ENCODE measurements around the gene PGAM5. TPM values are rescaled to one million over a fixed set of nuclear protein-coding genes. Genes with fewer than 3 reads are reported as not detected.

The PGAM5 gene
- total RNA-seq, 4 donors from 2014 or later = 23.8 to 29.6 (median 26.1) TPM

- 85 to 91% methylated on average over 8 of the region's 8 CpGs for WGBS, 2 donors (ENCODE audit: low coverage in 1 of 2)
- no peak overlapping the region for H3K4me3 ChIP-seq
Measured at GRCh38 chr12:132759359-132759758, 48.7 kb downstream of the PGAM5 start.

DNA sequence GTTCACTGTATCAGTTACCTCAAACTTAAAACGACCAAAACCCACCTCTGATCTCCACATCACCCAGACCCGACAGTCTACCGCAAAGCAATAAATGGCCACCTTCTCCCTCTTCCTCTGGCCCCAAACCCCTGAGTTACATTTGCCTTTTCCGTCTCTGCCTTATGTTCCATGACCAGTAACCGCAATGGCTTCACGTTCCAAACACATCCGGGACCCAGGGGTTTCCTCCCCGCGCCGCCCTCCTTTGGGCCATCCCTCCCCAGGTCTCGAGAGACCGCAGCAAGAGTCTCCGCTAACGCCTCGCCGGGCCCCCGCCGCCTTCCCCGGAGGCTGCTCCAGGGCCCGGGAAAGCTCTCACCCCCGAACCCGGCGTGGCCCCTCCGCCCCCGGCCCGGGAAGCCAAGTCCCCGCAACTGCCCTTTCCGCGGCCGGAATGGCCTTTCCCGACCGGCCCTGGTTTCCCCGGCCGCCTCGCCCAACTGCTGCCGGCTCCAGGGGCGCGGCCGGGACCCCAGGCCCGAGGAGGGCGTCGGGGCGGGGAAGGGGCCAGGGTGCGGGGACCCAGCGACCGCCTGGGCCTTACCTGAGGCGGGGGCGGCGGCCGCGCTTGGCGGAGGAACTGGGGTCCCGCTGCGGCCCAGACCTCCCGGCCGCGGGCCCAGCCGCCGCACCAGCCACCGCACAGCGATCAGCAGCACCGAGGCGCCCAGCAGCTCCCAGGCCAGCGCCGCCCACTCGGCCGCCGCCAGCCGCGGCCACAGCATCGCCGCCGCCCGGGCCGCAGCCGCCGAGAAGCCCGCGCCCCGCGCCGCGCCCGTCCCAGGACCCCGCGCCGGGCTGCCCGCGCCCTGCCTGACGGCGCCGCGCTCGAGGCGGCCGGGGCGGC lies 50.6 kb downstream of the PGAM5 start, which contains the start of gene ANKLE2:
Gene ANKLE2, minus strand, starts transcription at position 801 of the 889 bp plus-strand sequence. Its CDS starts 34 bp downstream, at position 767.
- TF ChIP-seq POLR2AphosphoS5 (IDR thresholded peaks at IDR 0.05) = no peak
- peak; percentile 13 to 42 for TF ChIP-seq POLR2A (IDR thresholded peaks at IDR 0.05)
- Histone ChIP-seq H3K9me3 (no peaks in the 10 kb centered on the region), H3K4me3 (peak within 1 kb of the TSS; percentile 76 to 99), H3K36me3 (peaks cover 0 to 27% of the 10 kb centered on the region in 2 donors), H3K27me3 (no peaks in the 10 kb centered on the region), H3K27ac (peak within 1 kb of the TSS; percentile 92 to 99 (median 97)), H3K4me1 (peaks cover 0 to 32% (median 14%) of the 10 kb centered on the region in 3 donors)
- 0% methylated on average over 4 to 5 of the region's 97 CpGs for WGBS, 2 donors (ENCODE audit: low coverage in 1 of 2)
- peak; percentile 82 for ATAC-seq

More at GRCh38 chr12:132759359-132759758, 48.7 kb downstream of the PGAM5 start:
- H3K4me1 ChIP-seq = peaks cover 0 to 32% (median 14%) of the 10 kb centered on the region in 3 donors
- H3K27me3 ChIP-seq = no peaks in the 10 kb centered on the region
- ATAC-seq = no peak
- no peak overlapping the region for H3K27ac ChIP-seq
- peaks cover 0 to 46% of the 10 kb centered on the region in 2 donors for H3K36me3 ChIP-seq
- TF ChIP-seq POLR2AphosphoS5 (IDR thresholded peaks at IDR 0.05) = no peak
- no peak for TF ChIP-seq POLR2A (IDR thresholded peaks at IDR 0.05)
- TF ChIP-seq EP300 (IDR thresholded peaks at IDR 0.05) = no peak
- no peaks in the 10 kb centered on the region for H3K9me3 ChIP-seq

- 0% methylated on average over 9 of the region's 89 CpGs; no CpG with 5 or more reads in 1 of the 2 donors for WGBS, 2 donors (ENCODE audit: low coverage in 1 of 2)
- TF ChIP-seq POLR2AphosphoS5 (IDR thresholded peaks at IDR 0.05) (peak; percentile 63), EP300 (IDR thresholded peaks at IDR 0.05) (no peak), POLR2A (IDR thresholded peaks at IDR 0.05) (peak; percentile 74 to 78)
- TF ChIP-seq, protein P1, sequence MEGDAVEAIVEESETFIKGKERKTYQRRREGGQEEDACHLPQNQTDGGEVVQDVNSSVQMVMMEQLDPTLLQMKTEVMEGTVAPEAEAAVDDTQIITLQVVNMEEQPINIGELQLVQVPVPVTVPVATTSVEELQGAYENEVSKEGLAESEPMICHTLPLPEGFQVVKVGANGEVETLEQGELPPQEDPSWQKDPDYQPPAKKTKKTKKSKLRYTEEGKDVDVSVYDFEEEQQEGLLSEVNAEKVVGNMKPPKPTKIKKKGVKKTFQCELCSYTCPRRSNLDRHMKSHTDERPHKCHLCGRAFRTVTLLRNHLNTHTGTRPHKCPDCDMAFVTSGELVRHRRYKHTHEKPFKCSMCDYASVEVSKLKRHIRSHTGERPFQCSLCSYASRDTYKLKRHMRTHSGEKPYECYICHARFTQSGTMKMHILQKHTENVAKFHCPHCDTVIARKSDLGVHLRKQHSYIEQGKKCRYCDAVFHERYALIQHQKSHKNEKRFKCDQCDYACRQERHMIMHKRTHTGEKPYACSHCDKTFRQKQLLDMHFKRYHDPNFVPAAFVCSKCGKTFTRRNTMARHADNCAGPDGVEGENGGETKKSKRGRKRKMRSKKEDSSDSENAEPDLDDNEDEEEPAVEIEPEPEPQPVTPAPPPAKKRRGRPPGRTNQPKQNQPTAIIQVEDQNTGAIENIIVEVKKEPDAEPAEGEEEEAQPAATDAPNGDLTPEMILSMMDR (IDR thresholded peaks at IDR 0.05) = peak in 3 of 4 experiments; percentile 21 to 53 (median 45)
Measured at GRCh38 chr12:132761921-132762583, 51.4 kb downstream of the PGAM5 start.

GRCh38 chr12:132764231-132764630 lies 53.6 kb downstream of the PGAM5 start:
- TF ChIP-seq EP300 (IDR thresholded peaks at IDR 0.05) = no peak
- TF ChIP-seq, protein P1 (IDR thresholded peaks at IDR 0.05) = no peak
- no peak overlapping the region for H3K4me3 ChIP-seq
- ATAC-seq = no peak
- no peak overlapping the region for H3K27ac ChIP-seq
- H3K9me3 ChIP-seq = no peaks in the 10 kb centered on the region
- no peaks in the 10 kb centered on the region for H3K27me3 ChIP-seq
- 93 to 100% methylated on average over 1 to 3 of the region's 20 CpGs for WGBS, 2 donors (ENCODE audit: low coverage in 1 of 2)
- H3K36me3 ChIP-seq = no peaks in the 10 kb centered on the region
- peaks cover 0 to 45% (median 14%) of the 10 kb centered on the region in 3 donors for H3K4me1 ChIP-seq

More at GRCh38 chr12:132761921-132762583, 51.4 kb downstream of the PGAM5 start:
- peak; percentile 97 for ATAC-seq
- H3K4me3 ChIP-seq = peak overlapping the region; percentile 54 to 99
- H3K36me3 ChIP-seq = peaks cover 0 to 19% of the 10 kb centered on the region in 2 donors
- H3K27me3 ChIP-seq = no peaks in the 10 kb centered on the region
- H3K9me3 ChIP-seq = no peaks in the 10 kb centered on the region
- H3K27ac ChIP-seq = peak overlapping the region; percentile 92 to 99 (median 97)
- H3K4me1 ChIP-seq = peaks cover 0 to 32% (median 14%) of the 10 kb centered on the region in 3 donors

- H3K36me3 ChIP-seq = peaks cover 0 to 10% of the 10 kb centered on the region in 2 donors
- H3K4me1 ChIP-seq = peaks cover 0 to 35% (median 6%) of the 10 kb centered on the region in 3 donors
- no peaks in the 10 kb centered on the region for H3K9me3 ChIP-seq
- no peak for ATAC-seq
- H3K27ac ChIP-seq = no peak overlapping the region
- H3K4me3 ChIP-seq = no peak overlapping the region
- WGBS, 2 donors (ENCODE audit: low coverage in 1 of 2) = 80% methylated on average over 1 of the region's 11 CpGs
- TF ChIP-seq EP300 (IDR thresholded peaks at IDR 0.05) (no peak), POLR2AphosphoS5 (IDR thresholded peaks at IDR 0.05) (no peak), POLR2A (IDR thresholded peaks at IDR 0.05) (no peak)
- TF ChIP-seq, protein P1 (IDR thresholded peaks at IDR 0.05) = no peak
- no peaks in the 10 kb centered on the region for H3K27me3 ChIP-seq
Measured at GRCh38 chr12:132765361-132765760, 54.7 kb downstream of the PGAM5 start.

Measured in gastroesophageal sphincter (tissue), 4 donors.